OCI-LY7 (cell line): ENCODE results near the gene AMTN. TPM values are rescaled to one million over a fixed set of nuclear protein-coding genes. Genes with fewer than 3 reads are reported as not detected.

Experiments
- total RNA-seq, 2 experiments: library from RNA; depleted of rRNA in 1 of 2; stranded (reverse); fragments of >200 nt in 1 of 2; shearing (Covaris generic) in 1 of 2; gene quantifications; 2 replicates each; pipeline ENCODE4 v1.2.3, GENCODE V29; 2014 to 2022

AMTN gene
- total RNA-seq, 2 experiments from 2014 or later: not detected

Other genes with a start within 250 kb of the AMTN start
- not detected in 2 replicates for gene CABS1, start 183.6 kb upstream of the AMTN start, total RNA-seq (2014; rRNA removed; shearing (Covaris generic))
- gene CABS1, start 183.6 kb upstream of the AMTN start, total RNA-seq (2022): not detected in 2 replicates
- gene SMR3A, start 157.8 kb upstream of the AMTN start, total RNA-seq (2014; rRNA removed; shearing (Covaris generic)): not detected in 2 replicates
- not detected in 2 replicates for gene SMR3A, start 157.8 kb upstream of the AMTN start, total RNA-seq (2022)
- gene SMR3B, start 135.4 kb upstream of the AMTN start, total RNA-seq (2014; rRNA removed; shearing (Covaris generic)): not detected in 2 replicates
- not detected in 2 replicates for gene SMR3B, start 135.4 kb upstream of the AMTN start, total RNA-seq (2022)
- not detected in 2 replicates for gene OPRPN, start 120.6 kb upstream of the AMTN start, total RNA-seq (2014; rRNA removed; shearing (Covaris generic))
- not detected in 2 replicates for gene OPRPN, start 120.6 kb upstream of the AMTN start, total RNA-seq (2022)
- not detected in 2 replicates for gene MUC7, start 46.4 kb upstream of the AMTN start, total RNA-seq (2014; rRNA removed; shearing (Covaris generic))
- not detected in 2 replicates for gene MUC7, start 46.4 kb upstream of the AMTN start, total RNA-seq (2022)
- gene AMBN, start 73.7 kb downstream of the AMTN start, total RNA-seq (2014; rRNA removed; shearing (Covaris generic)): not detected in 2 replicates
- not detected in 2 replicates for gene AMBN, start 73.7 kb downstream of the AMTN start, total RNA-seq (2022)
- gene ENAM, start 110.2 kb downstream of the AMTN start, total RNA-seq (2014; rRNA removed; shearing (Covaris generic)): 0.32 TPM in 1 of 2 replicates, not detected in the other
- gene ENAM, start 110.2 kb downstream of the AMTN start, total RNA-seq (2022): 3.5 and 6.2 TPM in 2 replicates
- gene JCHAIN, start 147.9 kb downstream of the AMTN start, total RNA-seq (2014; rRNA removed; shearing (Covaris generic)): 1,460 and 1,542 TPM in 2 replicates
- gene JCHAIN, start 147.9 kb downstream of the AMTN start, total RNA-seq (2022): 1,325 and 1,492 TPM in 2 replicates
- gene UTP3, start 170.0 kb downstream of the AMTN start, total RNA-seq (2014; rRNA removed; shearing (Covaris generic)): 34.0 and 51.5 TPM in 2 replicates
- gene UTP3, start 170.0 kb downstream of the AMTN start, total RNA-seq (2022): 54.8 and 57.8 TPM in 2 replicates
- 36.4 and 38.2 TPM in 2 replicates for gene RUFY3, start 203.4 kb downstream of the AMTN start, total RNA-seq (2014; rRNA removed; shearing (Covaris generic))
- gene RUFY3, start 203.4 kb downstream of the AMTN start, total RNA-seq (2022): 42.6 and 52.2 TPM in 2 replicates